Ishikawa (cell line): ENCODE results near the gene TFG.

ENCODE experiments used
- CEBPB ChIP-seq: IDR thresholded peaks from 2 replicates; pipeline ENCODE4 v1.6.1; 2012
- CREB1 ChIP-seq: IDR thresholded peaks from 2 replicates; pipeline ENCODE4 v1.6.1; 2012; ENCODE audit warnings: low read depth
- EGR1 ChIP-seq: IDR thresholded peaks from 2 replicates; pipeline ENCODE4 v1.6.1; 2012
- EP300 ChIP-seq: IDR thresholded peaks from 2 replicates; pipeline ENCODE4 v1.6.1; 2012; ENCODE audit warnings: borderline replicate concordance
- FOXM1 ChIP-seq: IDR thresholded peaks from 2 replicates; pipeline ENCODE4 v1.6.1; 2012; ENCODE audit warnings: low read depth, borderline replicate concordance
- NFIC ChIP-seq: IDR thresholded peaks from 2 replicates; pipeline ENCODE4 v1.6.1; 2012
- RAD21 ChIP-seq: IDR thresholded peaks from 2 replicates; pipeline ENCODE4 v1.6.1; 2012; ENCODE audit warnings: low read depth
- TAF1 ChIP-seq: IDR thresholded peaks from 2 replicates; pipeline ENCODE4 v1.6.1; 2012; ENCODE audit warnings: low read depth, mild to moderate bottlenecking
- TCF12 ChIP-seq: IDR thresholded peaks from 2 replicates; pipeline ENCODE4 v1.6.1; 2012; ENCODE audit warnings: low read depth
- TEAD4 ChIP-seq: IDR thresholded peaks from 2 replicates; pipeline ENCODE4 v1.6.1; 2012
- YY1 ChIP-seq: IDR thresholded peaks from 2 replicates; pipeline ENCODE4 v1.6.1; 2012; ENCODE audit warnings: low read depth
- ZBTB7A ChIP-seq: IDR thresholded peaks from 2 replicates; pipeline ENCODE4 v1.6.1; 2012; ENCODE audit warnings: low read depth
- TF ChIP-seq, protein P1 (sequence below): IDR thresholded peaks from 2 replicates; pipeline ENCODE4 v1.6.1; 2012
- TF ChIP-seq, protein P2 (sequence below): IDR thresholded peaks from 2 replicates; pipeline ENCODE4 v1.6.1; 2012; ENCODE audit warnings: low read depth, mild to moderate bottlenecking
- TF ChIP-seq, protein P3 (sequence below): IDR thresholded peaks from 2 replicates; pipeline ENCODE4 v1.6.1; 2012

The TFG gene

DNA sequence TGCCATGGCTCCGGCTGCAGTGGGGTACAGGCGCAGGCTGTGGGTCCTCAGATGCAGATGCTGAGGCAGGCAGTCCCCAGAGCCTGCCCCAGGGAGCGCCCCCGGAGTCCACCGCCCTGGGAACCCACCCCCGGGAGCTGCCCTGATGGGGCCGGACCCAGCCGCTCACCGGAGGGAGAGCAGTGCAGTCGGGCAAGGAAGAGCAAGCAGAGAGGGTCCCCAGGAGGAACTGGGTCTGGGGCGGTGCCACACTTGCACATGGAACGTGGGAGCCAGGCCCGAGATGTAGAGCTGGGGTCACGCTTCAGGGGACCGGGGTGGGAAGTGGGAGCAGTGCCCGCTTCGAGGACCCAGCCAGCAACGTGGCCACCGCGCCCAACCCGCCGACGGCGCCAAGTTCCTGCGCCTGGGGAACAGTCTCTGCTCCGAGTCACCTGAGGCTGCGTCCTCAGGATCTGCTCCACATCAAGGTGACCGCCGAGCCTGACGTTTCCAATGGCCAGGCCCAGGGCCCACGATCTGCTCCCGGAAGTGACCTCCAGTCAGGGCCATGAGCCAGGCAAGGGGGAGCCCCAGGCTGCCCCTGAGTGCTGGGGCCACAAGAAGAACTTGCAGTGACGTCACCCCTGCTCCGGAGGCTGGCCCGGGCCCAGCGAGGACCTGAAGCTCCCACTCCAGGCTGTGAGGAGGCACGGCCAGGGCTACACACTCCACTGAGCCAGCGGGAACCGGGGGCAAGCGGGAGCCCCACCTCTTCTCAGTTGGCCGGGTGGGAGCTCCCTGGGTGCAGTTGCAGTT, 27.0 kb upstream of the TFG start:
- TF ChIP-seq YY1 (no peak), TEAD4 (no peak), FOXM1 (no peak), CEBPB (no peak), NFIC (no peak), TAF1 (no peak), EGR1 (no peak), EP300 (no peak), ZBTB7A (no peak), CREB1 (no peak), RAD21 (no peak), TCF12 (no peak)
- TF ChIP-seq, protein P1, sequence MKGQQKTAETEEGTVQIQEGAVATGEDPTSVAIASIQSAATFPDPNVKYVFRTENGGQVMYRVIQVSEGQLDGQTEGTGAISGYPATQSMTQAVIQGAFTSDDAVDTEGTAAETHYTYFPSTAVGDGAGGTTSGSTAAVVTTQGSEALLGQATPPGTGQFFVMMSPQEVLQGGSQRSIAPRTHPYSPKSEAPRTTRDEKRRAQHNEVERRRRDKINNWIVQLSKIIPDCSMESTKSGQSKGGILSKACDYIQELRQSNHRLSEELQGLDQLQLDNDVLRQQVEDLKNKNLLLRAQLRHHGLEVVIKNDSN, result no peak
- TF ChIP-seq, protein P2, sequence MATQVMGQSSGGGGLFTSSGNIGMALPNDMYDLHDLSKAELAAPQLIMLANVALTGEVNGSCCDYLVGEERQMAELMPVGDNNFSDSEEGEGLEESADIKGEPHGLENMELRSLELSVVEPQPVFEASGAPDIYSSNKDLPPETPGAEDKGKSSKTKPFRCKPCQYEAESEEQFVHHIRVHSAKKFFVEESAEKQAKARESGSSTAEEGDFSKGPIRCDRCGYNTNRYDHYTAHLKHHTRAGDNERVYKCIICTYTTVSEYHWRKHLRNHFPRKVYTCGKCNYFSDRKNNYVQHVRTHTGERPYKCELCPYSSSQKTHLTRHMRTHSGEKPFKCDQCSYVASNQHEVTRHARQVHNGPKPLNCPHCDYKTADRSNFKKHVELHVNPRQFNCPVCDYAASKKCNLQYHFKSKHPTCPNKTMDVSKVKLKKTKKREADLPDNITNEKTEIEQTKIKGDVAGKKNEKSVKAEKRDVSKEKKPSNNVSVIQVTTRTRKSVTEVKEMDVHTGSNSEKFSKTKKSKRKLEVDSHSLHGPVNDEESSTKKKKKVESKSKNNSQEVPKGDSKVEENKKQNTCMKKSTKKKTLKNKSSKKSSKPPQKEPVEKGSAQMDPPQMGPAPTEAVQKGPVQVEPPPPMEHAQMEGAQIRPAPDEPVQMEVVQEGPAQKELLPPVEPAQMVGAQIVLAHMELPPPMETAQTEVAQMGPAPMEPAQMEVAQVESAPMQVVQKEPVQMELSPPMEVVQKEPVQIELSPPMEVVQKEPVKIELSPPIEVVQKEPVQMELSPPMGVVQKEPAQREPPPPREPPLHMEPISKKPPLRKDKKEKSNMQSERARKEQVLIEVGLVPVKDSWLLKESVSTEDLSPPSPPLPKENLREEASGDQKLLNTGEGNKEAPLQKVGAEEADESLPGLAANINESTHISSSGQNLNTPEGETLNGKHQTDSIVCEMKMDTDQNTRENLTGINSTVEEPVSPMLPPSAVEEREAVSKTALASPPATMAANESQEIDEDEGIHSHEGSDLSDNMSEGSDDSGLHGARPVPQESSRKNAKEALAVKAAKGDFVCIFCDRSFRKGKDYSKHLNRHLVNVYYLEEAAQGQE, result no peak
- TF ChIP-seq, protein P3, sequence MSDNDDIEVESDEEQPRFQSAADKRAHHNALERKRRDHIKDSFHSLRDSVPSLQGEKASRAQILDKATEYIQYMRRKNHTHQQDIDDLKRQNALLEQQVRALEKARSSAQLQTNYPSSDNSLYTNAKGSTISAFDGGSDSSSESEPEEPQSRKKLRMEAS, result no peak

DNA sequence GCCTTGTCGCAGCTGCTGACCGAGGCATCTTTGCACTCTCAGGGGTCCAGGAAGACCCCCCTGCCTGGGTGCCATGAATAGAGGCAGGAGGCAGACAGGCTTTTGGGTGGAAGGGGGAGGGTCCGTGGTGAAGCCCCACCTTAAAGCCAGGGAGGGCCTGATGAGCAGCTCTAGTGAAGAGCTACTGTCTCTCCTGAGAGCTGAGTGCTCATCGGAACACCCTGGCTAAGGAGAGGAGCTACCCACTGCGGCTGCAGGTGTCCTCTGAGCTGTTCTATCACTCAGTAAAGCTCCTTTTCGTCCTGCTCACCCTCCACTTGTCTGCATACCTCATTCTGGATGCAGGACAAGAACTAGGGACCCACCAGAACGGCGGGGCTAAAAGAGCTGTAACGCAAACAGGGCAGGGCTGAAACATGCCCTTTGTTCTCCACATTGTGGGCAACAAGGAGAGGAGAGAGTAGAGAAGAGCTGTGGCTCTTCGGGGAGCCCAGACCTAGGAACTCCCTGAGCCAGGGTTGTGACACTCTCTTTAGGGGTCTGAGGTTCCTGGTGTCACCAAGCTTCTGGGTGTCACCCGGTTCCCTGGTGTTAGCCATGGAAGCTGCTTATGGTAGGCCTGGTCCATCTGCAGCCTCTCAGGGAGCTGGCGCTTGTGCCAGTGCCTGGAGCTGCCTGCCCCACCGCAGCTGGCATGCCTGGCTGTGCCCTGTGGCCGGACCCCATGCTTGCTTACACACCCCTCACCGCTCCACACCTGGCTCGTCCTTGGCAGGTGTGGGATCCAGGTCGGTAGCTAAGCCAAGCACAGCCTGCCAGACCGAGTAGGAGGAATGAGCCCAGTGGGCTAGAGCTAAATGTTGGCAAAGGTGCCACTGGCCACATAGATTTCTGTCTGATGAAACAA, 26.2 kb upstream of the TFG start:
- TF ChIP-seq TAF1, result no peak
- TF ChIP-seq, protein P1, result no peak
- TF ChIP-seq EP300, result no peak
- no peak for TF ChIP-seq NFIC
- no peak for TF ChIP-seq CREB1
- TF ChIP-seq TEAD4, result no peak
- no peak for TF ChIP-seq TCF12
- TF ChIP-seq, protein P3, result no peak
- TF ChIP-seq YY1, result no peak
- TF ChIP-seq, protein P2, result no peak
- no peak for TF ChIP-seq RAD21
- TF ChIP-seq FOXM1, result no peak
- no peak for TF ChIP-seq CEBPB

DNA sequence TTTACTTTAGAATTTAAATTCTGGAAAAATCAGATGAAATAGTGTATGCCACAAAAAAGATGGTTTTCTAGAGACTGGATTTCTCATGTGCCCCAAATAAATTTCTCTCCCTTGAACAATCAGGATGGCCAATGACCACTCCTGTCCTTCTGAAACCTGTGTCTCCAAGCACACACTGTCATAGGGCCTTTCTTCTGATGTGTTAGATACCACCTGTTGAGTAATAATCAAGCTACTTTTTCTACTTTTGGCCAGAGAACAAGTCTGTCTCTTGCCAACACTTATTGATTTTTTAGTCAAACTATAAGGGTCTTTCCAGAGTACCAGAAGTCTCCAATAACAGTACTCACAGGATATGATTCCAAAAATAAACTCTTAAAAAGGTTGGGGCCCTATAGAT, 16.1 kb upstream of the TFG start:
- no peak for TF ChIP-seq FOXM1
- no peak for TF ChIP-seq NFIC
- no peak for TF ChIP-seq EGR1
- TF ChIP-seq EP300, result no peak
- TF ChIP-seq, protein P1, result no peak
- TF ChIP-seq, protein P3, result no peak
- TF ChIP-seq TCF12, result no peak
- no peak for TF ChIP-seq TEAD4
- TF ChIP-seq CEBPB, result no peak
- TF ChIP-seq YY1, result no peak
- TF ChIP-seq, protein P2, result no peak
- TF ChIP-seq TAF1, result no peak
- no peak for TF ChIP-seq CREB1
- no peak for TF ChIP-seq ZBTB7A
- no peak for TF ChIP-seq RAD21
